Iris pigment epithelial cell (primary cell): Measurements from ENCODE around the gene LETMD1.
"Not testable (repeated sequence)": the region's sequence is repeated elsewhere in the genome, so short reads cannot be mapped to it uniquely, and the experiment has no call there.

Experiments
- DNase-seq: peaks from one replicate; pipeline ENCODE4 v3.0.0-alpha.2; 2011; ENCODE audit warnings: low read depth

LETMD1 gene, protein sequence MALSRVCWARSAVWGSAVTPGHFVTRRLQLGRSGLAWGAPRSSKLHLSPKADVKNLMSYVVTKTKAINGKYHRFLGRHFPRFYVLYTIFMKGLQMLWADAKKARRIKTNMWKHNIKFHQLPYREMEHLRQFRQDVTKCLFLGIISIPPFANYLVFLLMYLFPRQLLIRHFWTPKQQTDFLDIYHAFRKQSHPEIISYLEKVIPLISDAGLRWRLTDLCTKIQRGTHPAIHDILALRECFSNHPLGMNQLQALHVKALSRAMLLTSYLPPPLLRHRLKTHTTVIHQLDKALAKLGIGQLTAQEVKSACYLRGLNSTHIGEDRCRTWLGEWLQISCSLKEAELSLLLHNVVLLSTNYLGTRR

DNA sequence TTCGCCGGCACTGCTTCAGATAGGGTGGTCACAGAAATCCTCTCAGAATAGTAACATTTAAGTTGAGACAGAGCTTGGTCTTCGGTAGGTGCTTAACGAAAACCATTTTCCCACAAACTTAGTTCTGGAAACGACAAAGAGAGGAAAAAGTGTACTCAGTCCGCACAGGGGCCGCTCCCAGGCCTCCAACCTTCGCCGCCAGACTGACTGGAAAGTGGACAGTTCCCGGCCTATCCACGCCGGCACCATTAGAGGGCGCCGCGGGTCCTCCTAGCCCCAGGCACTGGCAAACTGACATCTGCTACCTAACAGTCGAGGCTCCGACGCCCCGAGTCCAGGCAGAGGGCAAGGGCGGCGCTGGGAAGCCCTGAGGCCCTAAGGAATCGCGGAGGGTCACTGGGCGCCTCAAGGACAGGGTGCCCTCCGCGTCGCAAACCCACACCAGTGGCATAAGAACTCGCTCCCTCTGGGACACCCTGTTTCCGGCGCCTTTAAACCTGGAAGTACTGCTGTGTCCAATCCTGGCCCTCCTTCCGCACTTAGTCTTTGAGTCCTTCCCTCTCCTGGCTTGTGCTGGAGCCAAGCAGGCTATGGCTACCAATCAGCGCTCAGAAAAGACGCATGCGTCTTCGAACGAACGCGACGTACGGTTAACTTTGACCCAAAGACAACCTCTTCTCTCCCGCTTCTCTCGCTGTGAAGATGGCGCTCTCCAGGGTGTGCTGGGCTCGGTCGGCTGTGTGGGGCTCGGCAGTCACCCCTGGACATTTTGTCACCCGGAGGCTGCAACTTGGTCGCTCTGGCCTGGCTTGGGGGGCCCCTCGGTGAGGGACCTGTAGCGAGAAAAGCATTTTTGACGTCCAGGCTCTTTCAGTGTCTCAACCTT is at the start of gene LETMD1:
TSS of gene LETMD1 (plus strand) at position 673 of the 886 bp plus-strand sequence. CDS start at position 703, 30 bp downstream.
- DNase-seq, result peak; percentile 99

DNA sequence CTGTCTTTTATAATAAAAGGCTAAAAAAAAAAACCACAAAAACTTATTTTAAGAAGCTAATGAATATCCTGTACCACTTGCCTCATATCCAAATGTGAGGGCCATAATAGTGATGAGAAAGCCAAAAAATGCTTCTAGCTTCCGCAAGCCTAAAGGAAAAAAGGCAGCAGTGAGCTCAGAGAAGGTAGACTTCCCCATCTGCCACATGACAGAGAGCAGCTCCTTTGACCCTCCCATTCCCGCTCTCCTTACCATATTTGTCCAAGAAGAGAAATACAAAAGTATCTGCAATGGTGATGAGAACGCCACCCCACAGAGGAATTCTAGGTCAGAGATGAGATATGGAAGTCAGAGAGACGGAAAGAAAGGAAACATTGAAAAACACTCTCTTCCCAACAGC is 49.0 kb upstream of the LETMD1 start:
- no peak for DNase-seq

DNA sequence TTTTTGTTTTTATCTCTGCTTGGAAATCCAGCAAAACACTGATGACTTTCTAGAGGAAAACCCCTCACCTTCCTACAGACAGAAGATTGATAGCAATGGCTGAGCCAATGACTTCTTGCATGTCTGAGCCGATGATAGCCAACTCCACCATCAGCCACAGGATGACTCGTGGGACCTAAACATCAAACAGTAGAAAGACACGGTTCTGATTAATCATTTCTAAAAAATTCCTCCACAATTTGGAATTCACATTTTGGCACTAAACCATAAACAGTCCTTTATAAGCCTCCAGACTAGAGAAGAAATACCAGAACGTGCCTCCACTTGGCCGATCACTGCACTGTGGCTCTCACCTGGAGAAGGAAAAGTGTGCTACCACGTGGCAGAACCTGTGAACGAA is 47.9 kb upstream of the LETMD1 start:
- peak; percentile 44 for DNase-seq

DNA sequence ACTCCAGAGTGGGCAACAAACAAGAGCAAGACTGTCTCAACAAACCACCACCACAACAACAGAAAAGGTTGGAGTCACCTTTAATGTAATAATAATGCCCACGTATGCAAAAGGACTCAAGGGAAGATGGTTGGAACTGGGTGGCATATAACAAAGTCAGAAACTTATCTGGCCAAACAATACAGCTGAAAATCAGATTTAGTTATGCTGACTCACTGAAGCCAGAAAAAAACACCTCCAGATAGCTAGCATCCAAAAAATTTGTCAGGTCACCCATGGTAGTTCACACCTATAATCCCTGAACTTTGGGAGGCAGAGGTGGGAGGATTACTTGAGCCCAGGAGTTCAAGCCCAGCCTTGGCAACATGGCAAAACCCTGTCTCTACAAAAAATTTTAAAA is 46.3 kb upstream of the LETMD1 start:
- no peak for DNase-seq

DNA sequence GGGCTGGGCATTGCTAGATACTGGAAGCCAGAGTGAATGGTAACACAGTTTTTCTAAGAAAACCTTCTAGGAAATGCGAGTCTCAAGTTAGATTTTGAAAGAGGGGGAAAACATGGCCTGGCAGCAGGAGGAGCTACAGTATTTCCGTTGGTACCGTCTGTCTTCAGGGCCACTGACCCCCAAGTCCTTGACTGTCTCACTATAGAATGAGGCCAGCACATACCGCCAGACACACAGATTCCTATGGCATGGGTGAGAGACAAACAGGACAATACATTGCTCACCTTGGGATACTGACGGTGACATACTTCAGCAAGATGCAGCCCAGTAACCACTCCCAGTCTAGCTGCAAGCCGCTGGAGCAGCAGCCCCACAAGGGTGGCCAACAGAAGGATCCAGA is 43.6 kb upstream of the LETMD1 start:
- DNase-seq, result no peak

DNA sequence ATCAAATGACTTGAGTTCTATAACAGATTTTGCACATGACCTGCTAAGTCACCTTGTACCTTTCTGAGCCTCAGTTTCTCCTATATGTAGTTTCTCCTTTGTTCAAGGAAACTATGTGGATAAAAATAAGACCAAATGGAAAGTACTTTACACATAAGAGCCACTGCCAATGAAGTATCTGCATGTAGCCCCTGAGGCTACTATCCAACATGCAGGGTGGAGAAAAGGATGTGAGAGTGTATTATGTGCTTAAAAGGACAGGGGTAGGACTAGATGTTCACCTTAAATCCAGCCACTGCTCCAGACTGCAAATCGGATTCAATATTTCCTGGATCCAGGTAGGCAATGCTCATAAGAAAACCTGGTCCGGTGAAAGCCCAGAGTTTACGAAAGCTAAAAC is 43.1 kb upstream of the LETMD1 start:
- DNase-seq, result no peak

DNA sequence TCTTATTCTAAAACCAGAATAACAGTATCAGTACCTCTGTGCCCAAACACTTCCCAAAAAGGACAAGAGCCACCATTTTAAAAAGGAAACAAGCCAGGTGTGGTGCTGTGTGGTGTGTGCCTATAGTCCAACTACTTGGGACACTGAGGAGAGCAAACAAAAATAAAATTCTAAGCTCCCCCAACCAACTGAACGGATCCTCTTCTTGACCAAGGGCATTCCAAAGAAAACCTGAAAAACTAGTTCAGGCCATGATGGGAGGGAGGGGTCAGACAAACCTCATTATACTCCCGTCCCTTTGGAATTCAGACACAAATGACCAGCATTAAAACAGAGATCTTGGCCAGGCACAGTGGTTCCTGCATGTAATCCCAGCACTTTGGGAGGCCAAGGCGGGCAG is 42.5 kb upstream of the LETMD1 start:
- no peak for DNase-seq

DNA sequence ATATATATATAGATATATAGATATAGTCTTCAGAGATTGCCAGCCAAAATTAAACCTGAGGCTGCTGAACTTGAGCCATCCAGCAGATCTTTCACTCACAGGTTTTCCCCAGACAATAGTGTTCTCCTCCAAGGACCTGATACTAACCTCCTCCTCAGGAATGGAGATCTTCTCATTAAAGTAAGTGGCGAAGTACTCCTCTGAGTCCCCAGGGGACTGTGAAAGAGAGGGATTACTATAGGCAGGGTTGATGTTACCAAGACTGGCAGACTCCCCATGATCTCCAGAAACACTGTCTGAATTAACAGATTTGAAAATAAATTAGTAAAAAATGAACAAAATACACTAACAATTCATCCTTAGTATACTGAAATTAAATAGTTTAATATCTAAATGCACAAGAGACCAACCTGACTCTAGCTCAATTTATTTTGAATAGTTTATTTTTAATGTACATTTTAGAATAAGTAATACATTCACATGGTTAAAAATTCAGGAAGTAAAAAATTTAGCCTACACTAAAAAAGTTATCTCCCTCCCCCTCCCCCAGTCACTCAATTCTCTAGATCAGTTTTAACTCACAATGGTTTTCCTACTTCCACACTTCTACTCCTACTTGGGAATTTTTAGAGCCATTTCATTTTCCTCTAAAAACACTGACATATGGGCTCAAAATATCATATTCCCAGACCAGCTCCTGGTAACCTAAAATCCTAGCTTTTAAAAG is 39.6 kb upstream of the LETMD1 start:
- no peak for DNase-seq

DNA sequence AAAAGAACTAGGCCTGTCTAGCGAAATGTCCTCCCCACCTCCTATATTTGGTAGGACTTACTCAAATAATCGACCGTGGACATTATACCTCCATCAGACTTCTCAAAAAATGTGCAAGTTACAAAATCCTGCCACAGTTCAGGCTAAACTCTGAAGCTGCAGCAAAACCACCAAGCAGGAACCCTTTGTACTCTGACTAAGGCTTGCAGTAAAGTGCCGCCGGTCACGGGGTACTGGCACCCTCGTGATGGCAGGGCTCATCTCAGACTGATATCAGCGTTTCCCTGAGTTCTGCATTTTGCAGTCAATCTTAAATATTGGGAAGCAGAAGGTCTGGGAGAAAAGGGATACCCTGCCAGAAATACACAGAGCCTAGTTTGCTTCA is 39.1 kb upstream of the LETMD1 start:
- DNase-seq, result peak; percentile 33

DNA sequence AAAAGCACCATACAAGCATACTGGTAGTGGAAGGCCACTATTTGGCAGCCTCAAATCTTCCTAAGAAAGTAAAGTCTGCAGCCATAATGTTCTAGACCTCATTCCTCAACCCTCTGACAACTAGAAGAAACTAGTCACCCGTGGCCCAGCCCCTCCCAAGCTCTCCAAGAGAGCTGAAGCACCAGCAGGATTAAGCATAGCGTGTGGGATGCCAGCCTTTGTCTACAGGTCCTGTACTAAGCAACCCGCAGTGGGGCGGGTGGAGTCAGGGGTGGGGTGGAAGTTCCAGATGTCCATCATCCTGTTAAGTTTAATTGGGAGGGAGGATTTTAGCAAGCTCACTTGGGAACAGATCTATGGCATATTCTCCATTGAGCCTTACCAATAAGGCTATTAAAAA is 36.2 kb upstream of the LETMD1 start:
- DNase-seq, result no peak

DNA sequence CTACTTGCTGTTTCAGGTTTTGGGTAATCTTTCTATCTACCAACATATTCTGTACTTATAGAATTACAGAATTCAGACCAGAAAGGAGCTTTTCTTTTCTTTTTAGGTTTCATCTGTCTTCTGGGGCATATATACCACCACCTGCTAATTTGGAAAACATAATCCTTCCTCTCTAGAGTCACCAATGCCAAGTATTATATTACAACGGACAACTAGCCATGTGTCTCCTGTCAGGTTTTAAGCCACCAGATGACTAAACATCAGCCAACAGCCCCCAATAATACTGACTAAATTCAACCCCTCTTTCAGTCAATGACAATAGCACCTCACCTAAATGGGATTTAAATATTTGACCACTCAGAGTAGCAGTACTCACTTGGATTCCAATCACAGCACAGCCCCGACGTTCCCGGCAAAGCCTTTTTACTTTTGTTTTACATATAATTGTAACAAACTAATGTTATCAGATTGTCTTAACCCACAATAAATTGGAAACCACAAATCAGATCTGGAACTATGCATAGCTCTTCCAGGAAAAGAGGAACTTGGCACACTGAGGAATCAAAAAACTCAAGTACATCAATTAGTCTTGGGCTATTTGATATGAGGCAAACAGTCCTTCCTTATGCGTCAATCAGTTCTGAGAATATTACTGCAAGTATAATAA is 35.4 kb upstream of the LETMD1 start:
- no peak for DNase-seq

DNA sequence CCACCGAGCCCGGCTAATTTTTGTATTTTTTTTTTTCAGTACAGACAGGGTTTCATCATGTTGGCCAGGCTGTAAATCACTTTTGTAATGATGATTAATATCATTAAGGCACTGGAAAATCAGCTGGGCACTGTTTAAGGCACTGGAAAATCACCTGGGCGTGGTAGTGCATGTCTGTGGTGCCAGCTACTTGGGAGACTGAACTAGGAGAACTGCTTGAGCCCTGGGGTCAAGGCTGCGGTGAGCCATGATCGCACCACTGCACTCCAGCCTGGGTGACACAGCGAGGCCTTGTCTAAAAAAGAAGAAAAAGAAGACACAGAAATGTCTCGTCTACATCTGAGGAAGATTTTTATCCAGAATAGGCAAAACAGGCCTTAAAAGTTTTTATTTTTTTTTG is 34.7 kb upstream of the LETMD1 start:
- no peak for DNase-seq

DNA sequence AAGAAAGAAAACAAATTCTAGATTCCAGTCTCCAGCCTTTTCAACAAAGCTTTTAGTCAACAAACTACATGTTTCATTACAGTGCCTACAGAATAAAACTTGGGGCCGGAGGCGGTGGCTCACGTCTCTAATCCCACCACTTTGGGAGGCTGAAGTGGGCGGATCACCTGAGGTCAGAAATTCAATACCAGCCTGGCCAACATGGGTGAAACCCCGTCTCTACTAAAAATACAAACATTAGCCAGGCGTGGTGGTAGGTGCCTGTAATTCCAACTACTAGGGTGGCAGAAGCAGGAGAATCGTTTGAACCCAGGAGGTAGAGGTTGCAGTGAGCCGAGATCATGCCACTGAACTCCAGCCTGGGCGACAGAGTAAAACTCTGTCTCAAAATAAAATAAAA is 33.7 kb upstream of the LETMD1 start:
- DNase-seq, result not testable (repeated sequence)

DNA sequence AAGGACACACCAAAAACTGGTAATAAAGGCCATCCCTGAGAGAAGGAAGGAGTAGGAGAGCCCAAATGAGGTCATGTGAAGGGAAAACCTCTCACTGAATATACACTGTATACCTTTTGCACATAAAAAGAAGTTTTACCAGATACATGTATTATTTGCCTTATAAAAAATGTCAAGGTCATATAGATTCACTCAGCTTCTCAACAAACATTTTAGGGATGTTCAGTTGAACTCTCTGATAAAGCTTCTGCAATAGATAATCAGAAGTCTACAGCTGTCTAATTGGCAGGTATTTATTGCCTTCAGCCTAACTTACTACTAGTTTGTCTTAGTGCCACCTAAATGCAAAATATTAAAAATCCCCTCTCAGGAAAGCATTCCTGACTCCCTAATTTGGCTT is 30.7 kb upstream of the LETMD1 start:
- no peak for DNase-seq

DNA sequence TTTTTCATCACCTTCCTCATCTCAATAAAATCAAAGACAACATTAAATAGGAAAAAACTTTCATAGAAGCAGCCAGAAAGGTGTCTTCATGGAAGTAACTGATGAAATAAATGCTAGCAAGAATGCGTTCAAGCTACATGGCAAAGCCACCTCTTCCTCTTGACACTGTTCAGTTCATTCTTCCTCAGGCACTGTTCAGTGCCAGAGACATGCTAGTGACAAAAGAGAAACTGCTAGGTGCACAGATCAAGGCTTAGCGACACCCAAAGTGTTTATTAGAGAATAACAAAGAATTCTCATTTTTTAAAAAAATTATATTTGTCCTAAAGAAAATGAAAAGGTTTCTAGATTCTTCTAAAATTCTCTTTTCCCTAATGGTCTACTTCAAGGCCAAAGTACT is 29.2 kb upstream of the LETMD1 start:
- DNase-seq, result no peak

DNA sequence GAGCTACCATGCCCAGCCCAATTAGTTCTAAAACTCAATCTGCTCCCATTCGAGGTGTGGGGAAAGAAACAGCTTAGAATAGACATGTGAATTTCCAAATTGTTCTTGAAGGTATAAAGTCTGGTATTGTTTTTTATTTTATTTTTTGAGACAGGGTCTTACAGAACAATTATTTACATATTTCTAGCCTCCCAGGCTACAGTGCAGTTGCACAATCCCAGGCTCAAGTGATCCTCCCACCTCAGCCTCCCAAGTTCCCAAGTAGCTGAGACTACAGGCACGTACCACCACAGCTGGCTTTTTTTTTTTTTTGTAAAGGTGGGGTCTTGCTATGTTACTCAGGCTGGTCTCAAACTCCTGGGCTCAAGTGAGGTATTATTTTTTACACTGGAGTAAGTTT is 28.2 kb upstream of the LETMD1 start:
- DNase-seq, result no peak

DNA sequence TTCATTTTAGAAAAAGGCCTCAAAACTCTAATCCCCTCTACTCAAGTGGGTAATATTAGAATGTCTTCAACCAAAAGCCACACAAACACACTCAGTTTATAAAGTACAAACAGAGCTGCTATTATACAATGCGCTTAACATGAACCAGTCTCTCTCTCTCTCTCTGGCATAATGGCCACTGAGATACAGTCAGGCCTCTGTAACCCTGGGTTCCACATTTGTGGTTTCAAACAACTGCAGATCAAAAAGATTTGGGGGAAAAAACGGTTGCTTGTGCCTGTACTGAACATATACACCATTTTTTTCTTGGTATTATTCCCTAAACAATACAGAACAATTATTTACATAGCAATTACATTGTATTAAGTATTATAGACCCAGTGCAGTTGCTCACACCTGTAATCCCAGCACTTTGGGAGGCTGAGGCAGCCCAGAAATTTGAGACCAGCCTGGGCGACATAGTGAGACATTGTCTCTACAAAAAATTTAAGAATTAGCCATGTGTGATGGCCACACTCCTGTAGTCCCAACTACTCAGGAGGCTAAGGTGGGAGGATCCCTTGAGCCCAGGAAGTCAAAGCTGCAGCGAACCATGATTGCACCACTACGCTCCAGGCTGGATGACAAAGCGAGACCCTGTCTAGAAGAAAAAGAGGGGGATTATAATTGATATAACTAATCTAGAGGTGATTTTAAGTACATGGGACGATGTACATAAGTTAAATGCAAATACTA is 27.5 kb upstream of the LETMD1 start:
- no peak for DNase-seq

DNA sequence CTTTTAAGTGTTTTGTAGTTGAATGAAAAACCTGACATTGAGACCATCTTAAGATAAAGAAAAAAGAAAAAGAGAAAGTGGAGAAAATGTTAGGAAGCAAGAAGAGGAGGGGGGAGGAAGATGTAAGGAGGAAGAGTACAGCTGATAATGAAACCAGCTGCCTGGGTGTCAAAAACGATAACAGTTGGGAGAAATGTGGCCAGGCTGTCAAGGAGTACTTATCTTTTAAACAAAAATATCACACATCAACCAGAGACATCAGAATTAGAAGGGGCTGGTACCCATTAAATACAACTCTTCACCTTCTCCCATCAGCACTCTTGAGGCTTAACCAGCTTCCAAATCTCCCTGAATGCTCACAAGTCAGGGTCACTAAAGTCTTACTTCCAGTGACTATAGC is 26.4 kb upstream of the LETMD1 start:
- DNase-seq, result no peak

DNA sequence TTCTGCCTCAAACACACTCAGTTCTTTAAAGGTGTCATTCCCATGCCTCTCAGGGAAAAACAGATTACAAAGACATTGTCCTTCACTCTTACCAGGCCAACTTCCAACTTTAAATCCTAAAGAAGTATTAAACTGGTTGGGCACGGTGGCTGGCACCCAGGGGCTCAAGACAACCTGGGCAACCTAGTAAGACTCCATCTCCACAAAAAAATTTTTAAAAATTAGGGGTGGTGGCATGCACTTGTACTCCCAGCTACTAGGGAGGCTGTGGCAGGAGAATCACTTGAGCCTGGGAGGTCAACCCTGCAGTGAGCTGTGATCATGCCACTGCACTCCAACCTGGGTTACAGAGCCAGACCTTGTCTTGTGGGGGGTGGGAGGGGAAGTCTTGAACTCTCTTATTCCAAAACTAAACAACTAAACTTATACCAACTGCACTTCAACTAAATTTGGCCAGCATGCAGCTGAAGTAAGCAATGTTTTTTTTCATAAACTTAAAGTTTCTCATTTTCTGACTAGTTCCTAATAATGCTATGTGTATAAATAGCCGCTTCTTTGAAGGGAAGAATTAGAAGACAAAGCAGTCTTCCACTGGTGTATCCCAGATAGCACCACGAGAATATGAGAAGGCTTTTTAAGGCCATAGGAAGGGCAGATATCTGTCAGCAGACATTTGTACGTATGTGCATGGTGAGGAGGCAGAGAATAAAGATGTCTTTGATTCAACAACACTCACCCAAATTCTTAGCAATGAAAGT is 24.3 kb upstream of the LETMD1 start:
- peak; percentile 23 for DNase-seq

DNA sequence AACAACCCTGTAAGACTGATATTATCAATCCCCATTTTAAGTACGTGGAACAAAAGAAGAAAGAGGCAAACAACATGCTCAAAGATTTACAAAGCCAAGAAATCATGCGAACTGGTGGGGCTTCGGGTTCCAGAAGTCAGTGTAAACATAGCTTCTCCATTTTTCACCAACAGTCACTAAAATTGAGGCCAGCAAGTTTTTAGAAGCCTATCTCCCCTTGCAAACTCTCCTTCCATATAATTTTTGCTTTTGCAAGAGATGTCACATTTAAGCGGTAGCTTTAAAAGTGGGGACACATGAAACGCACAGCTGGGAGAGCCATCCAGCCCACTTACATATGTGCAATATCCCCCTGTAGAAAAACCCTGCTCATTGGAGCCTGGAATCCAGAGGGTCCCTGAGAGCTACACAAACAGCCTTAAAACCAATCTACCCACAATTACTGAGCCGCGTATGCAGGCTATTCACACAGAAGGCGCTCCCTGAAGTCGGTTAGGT is 22.7 kb upstream of the LETMD1 start:
- DNase-seq, result peak; percentile 49
